ENCODE data around the gene CHL1. TPM values are rescaled to one million over a fixed set of nuclear protein-coding genes. Genes with fewer than 3 reads are reported as not detected.

CHL1 gene
- total RNA-seq, 1 experiment from 2014 or later = not detected

DNA sequence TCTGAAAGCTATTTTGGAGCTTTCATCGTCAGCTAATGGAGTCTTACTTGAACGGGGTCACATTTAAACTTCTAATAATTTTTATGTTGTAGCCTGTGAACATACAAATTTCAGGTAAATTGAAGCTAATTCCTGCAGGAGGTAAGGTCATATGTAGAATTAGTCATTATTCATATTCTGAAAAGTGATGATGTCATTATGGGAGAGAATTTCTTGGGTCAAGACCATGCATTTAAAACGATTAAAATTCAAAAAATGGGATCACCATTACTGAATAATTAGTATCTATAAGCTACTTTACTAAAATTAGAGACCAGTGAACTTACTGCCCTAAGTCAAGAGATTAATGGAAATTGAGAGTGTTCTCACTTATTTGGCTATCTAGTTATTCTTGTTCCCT, 120.4 kb downstream of the CHL1 start:
- no peaks in the 10 kb centered on the region for H3K36me3 ChIP-seq
- no peaks in the 10 kb centered on the region for H3K4me1 ChIP-seq
- no peak overlapping the region for H3K4me3 ChIP-seq
- no peaks in the 10 kb centered on the region for H3K9me3 ChIP-seq (replicated peaks)
- H3K27ac ChIP-seq = no peak overlapping the region
- DNase-seq = no peak
- H3K27me3 ChIP-seq = no peaks in the 10 kb centered on the region

DNA sequence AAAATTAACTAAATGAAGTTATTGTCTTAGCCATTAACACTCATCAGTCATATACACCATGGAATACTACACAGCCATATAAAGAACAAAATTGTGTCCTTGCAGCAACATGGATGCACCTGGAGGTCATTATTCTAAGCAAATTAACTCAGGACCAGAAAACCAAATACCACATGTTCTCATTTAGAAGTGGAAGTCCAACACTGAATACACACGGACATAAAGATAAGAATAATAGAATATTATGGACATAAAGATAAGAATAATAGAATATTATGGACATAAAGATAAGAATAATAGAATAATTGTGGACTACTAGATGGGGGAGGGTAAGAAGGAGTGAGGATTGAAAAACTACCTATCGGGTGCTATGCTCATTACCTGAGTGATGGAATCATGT, 122.3 kb downstream of the CHL1 start:
- Histone ChIP-seq H3K9me3 (replicated peaks) (no peaks in the 10 kb centered on the region), H3K27me3 (no peaks in the 10 kb centered on the region), H3K4me3 (no peak overlapping the region), H3K36me3 (no peaks in the 10 kb centered on the region), H3K27ac (no peak overlapping the region), H3K4me1 (no peaks in the 10 kb centered on the region)
- DNase-seq = no peak

DNA sequence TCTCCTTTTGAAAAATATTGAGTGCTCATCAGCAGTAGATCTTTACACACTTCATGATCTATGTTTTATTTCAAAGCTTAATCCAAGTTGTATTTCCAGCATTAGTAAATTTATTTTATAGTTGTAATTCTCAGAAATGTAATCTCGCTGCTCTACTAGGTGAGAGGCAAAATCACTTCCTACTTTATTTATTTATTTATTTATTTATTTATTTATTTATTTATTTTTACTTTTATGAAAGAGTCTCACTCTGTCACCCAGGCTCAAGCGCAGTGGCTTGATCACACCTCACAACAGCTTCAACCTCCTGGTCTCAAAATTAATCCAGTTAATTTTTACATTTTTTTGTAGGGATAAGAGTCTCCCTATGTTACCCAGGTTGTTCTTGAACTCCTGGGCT, 127.9 kb downstream of the CHL1 start:
- no peak overlapping the region for H3K27ac ChIP-seq
- H3K4me1 ChIP-seq = no peaks in the 10 kb centered on the region
- H3K4me3 ChIP-seq = no peak overlapping the region
- no peaks in the 10 kb centered on the region for H3K36me3 ChIP-seq
- no peak for DNase-seq
- H3K9me3 ChIP-seq (replicated peaks) = no peaks in the 10 kb centered on the region
- H3K27me3 ChIP-seq = no peaks in the 10 kb centered on the region

DNA sequence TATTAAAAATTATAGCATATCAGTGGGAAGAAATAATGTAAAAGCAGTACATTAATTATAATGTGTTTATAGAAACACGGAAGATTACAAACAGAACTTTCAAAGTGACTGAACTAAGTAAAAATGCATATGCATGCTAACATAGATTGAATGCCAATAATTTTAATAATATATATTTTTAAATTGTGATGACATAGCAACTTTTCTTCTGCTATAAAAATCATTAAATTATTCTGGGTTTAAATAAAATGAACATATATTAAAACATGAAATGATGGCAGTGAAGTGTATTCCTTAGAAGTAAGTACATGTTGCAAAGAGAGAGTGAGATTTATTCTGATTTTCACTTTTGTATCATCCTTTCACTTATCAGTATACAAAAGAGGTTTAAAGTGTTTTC, 128.9 kb downstream of the CHL1 start:
- no peak overlapping the region for H3K4me3 ChIP-seq
- H3K36me3 ChIP-seq = no peaks in the 10 kb centered on the region
- H3K9me3 ChIP-seq (replicated peaks) = no peaks in the 10 kb centered on the region
- no peak overlapping the region for H3K27ac ChIP-seq
- H3K27me3 ChIP-seq = no peaks in the 10 kb centered on the region
- no peaks in the 10 kb centered on the region for H3K4me1 ChIP-seq
- DNase-seq = no peak

DNA sequence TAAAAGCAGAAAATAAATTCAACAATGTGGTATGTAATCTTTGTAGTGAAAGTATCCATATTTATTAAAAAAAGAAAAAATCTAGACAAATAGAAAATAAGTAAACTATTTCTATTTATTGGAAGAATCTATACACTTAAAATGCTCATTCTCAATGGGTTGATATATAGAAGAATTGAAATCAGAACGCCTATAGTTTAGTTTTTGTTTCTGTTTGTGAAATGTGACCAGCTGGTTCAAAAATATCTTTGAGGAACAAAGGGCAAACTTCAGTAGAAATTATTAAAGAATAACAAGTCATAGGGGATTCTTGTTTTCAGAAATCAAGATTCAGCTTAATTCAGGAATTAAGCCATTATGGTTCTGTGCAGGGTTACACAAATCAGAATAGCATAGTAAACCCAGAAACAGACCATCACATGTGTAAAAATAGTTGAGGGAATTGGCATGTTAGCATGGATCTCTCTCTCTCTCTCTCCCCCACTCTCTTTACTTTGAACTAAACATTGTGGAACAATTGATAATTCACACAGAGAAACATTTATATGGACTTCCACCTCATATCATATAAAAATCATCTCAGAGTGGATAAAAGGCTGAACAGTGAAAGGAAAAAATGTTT, 134.0 kb downstream of the CHL1 start:
- no peak for DNase-seq
- H3K27me3 ChIP-seq = no peaks in the 10 kb centered on the region
- no peak overlapping the region for H3K27ac ChIP-seq
- H3K9me3 ChIP-seq (replicated peaks) = no peaks in the 10 kb centered on the region
- H3K4me3 ChIP-seq = no peak overlapping the region
- no peaks in the 10 kb centered on the region for H3K4me1 ChIP-seq
- H3K36me3 ChIP-seq = no peaks in the 10 kb centered on the region

DNA sequence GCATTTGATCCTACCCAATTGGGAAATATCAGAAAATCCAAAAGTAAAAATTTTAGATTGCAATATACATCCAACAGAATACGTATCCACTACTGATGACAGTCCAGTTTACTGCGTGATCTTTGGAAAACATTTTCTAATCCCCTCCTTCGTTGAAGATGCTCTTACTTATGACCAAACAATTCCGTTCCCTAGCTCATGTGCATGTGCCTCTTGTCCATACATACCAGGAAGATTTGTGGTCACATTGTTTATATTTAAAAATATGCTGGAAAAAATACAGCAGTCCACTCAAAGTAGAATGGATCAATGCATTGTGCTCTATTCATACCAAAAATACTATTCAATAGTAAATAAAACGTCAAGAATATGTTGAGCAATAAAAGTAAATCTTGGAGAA, 135.3 kb downstream of the CHL1 start:
- Histone ChIP-seq H3K27me3 (no peaks in the 10 kb centered on the region), H3K36me3 (no peaks in the 10 kb centered on the region), H3K4me3 (no peak overlapping the region), H3K4me1 (no peaks in the 10 kb centered on the region), H3K9me3 (replicated peaks) (no peaks in the 10 kb centered on the region), H3K27ac (no peak overlapping the region)
- peak in 1 of 2 experiments; percentile 3 for DNase-seq

DNA sequence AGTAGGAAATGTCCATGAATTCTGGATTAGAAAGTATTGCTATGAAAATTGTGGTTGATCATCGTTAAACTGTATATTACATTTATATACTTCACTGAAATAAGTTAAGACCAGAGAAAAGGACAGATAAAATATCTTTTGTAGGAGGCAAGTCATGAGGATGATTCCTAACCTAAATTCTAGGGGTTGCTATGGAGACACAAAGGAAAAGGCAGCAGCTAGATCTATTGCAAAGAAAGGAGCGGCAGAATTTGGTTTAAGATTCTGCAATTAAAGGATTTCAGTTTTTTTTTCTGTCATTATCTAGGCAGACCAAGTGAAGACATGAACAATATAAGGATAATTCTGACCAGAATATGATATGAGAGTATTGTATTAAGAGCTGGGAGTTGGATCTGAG, 136.1 kb downstream of the CHL1 start:
- DNase-seq = no peak
- Histone ChIP-seq H3K4me1 (no peaks in the 10 kb centered on the region), H3K27me3 (no peaks in the 10 kb centered on the region), H3K4me3 (no peak overlapping the region), H3K27ac (no peak overlapping the region), H3K9me3 (replicated peaks) (no peaks in the 10 kb centered on the region), H3K36me3 (no peaks in the 10 kb centered on the region)

DNA sequence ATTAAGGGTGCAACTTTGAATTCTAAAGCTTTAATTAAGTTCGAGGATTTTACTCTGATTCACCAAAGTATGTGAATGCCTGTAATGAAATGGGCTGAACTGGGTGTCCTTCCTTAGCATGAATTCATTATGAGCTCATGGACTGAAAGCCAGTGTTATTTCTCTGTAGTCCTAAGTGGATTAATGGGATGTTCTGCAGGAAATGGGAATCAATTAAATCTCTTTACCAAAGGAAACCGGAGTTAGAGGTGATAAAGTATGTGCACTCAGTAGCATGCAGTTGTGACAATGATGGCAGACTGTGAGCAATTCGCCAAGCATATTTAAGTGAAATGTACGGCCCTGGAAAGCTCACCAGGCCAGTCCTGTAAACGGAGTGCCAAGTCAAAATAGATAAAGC, 138.7 kb downstream of the CHL1 start:
- no peak for DNase-seq

DNA sequence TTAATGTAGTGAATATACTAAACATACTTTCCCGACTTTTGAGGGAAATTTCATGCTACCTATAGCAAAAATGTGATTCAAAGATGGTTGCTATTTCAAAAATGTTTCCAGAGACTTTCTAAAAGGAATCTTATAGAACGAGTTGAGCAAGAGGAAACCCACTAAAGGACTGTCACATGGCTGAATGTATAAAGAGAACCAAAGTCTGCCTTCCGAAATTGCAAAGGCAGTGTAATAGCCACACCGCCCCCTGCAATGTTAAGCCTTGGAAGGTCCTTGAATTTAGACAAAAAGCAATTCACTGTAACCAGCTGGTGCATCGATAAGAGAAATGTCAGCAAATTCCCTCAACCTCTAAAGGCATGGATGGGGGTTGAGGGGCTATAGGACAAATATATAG, 142.8 kb downstream of the CHL1 start:
- H3K27me3 ChIP-seq = no peaks in the 10 kb centered on the region
- H3K4me1 ChIP-seq = no peaks in the 10 kb centered on the region
- no peaks in the 10 kb centered on the region for H3K9me3 ChIP-seq (replicated peaks)
- no peak for DNase-seq
- H3K36me3 ChIP-seq = no peaks in the 10 kb centered on the region
- no peak overlapping the region for H3K4me3 ChIP-seq
- H3K27ac ChIP-seq = no peak overlapping the region

More for the DNA sequence above, 138.7 kb downstream of the CHL1 start:
- H3K4me1 ChIP-seq = no peaks in the 10 kb centered on the region
- no peak overlapping the region for H3K27ac ChIP-seq
- no peaks in the 10 kb centered on the region for H3K27me3 ChIP-seq
- H3K36me3 ChIP-seq = no peaks in the 10 kb centered on the region
- no peak overlapping the region for H3K4me3 ChIP-seq
- H3K9me3 ChIP-seq (replicated peaks) = no peaks in the 10 kb centered on the region

DNA sequence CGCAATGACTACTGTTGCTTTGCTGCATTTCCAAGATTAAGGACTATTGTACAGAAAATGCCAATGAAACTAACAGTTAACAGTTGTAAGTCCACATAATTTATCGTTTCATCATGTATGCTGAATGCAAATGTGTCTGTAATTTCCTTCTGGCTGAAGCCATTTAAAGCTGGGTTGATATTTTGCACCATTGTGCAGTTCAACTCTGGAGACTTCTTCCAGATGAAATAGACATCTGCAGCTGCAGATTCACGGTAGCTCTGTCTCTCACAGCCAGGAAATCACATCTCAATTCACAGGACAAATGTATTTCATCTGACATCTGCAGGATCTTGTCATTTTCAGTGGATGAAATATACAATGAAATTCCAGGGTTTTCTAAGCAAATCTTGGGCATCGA, 145.4 kb downstream of the CHL1 start:
- no peak for DNase-seq
- no peaks in the 10 kb centered on the region for H3K36me3 ChIP-seq
- H3K9me3 ChIP-seq (replicated peaks) = no peaks in the 10 kb centered on the region
- H3K4me1 ChIP-seq = no peaks in the 10 kb centered on the region
- no peak overlapping the region for H3K27ac ChIP-seq
- H3K4me3 ChIP-seq = no peak overlapping the region
- no peaks in the 10 kb centered on the region for H3K27me3 ChIP-seq

DNA sequence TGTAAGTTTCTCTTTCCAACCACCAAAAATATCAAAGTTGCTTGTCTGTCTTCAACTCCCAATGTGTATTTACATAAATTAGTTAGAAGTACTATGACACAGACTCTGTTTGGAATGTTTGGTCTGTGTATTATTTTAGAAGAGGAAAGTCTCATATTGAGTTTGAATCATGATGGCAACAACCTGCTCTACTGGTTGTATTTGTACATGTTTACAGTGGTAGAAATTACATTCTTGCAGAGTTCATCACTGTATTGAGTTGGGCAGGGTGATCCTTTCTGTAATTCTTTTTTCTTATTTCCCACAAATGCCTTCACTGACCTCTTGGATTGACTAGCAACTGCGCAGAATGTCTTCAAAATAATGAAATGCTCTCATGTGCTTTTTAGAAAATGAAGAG, 149.6 kb downstream of the CHL1 start:
- Histone ChIP-seq H3K27ac (no peak overlapping the region), H3K9me3 (replicated peaks) (no peaks in the 10 kb centered on the region), H3K27me3 (no peaks in the 10 kb centered on the region), H3K4me3 (no peak overlapping the region), H3K36me3 (no peaks in the 10 kb centered on the region), H3K4me1 (no peaks in the 10 kb centered on the region)
- DNase-seq = no peak

DNA sequence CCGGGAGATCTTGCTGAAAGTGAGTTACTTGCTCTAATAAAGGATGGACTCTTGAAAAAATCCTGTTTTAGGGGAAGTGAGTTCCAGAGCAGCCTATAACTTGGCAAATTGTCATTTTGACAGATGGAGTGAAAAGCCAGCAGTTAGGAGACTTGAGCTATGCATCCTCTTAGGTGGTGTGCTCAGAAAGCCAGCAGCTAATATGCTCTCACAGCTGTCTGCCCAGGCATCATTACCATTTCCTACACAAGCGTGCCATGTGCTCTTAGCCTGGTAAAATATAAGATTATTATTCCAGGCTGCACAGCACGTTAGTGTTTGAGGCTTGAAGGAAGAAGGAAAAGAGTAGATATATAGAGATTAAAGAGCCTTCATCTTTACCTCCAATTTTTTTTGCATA, 151.0 kb downstream of the CHL1 start:
- Histone ChIP-seq H3K27me3 (no peaks in the 10 kb centered on the region), H3K4me1 (no peaks in the 10 kb centered on the region), H3K4me3 (no peak overlapping the region), H3K36me3 (no peaks in the 10 kb centered on the region), H3K9me3 (replicated peaks) (no peaks in the 10 kb centered on the region), H3K27ac (no peak overlapping the region)
- DNase-seq = no peak

DNA sequence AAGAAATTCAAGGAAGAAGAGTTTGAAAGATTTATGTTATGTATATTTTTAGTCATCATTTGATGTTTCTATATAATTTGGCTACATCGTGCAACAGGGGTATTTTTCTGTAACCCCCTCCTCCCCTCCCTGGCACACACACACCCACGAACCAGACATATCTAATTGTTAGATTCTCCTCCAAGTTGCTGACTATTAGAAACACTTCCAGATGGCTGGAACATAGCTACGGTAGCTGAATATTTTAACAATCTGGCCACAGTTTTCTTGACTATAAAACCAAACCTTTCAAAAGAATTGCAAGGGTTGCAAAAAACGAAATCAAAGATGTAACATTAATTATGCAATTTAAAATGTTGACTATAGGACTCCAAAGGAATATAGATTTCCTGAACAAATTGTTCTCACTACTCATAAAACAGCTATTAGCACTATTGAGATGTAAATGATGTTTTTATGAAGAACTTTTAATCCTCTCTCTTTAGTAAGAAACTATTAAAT, 154.4 kb downstream of the CHL1 start:
- no peaks in the 10 kb centered on the region for H3K4me1 ChIP-seq
- no peaks in the 10 kb centered on the region for H3K27me3 ChIP-seq
- no peaks in the 10 kb centered on the region for H3K9me3 ChIP-seq (replicated peaks)
- no peak for DNase-seq
- H3K36me3 ChIP-seq = no peaks in the 10 kb centered on the region
- H3K27ac ChIP-seq = no peak overlapping the region
- no peak overlapping the region for H3K4me3 ChIP-seq

DNA sequence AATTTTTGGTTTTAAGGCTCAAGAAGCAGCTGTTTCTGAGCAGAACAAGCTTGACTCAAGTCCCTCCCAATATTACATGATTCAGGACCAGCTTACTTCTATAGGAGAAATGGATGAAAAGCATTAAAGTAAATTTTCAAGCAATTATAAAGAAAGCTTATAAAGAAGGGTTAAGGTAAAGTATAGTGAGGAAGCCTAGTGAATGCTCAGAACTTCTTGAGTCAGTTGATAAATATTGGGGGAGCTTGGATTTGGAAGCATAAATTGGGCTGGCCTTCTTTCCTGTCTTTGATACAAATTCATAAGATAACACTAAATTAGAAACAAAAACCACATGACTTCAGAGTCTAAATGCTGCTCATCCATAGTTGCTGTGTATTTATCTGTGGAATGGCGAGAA, 156.0 kb downstream of the CHL1 start:
- Histone ChIP-seq H3K36me3 (no peaks in the 10 kb centered on the region), H3K9me3 (replicated peaks) (no peaks in the 10 kb centered on the region), H3K27ac (no peak overlapping the region), H3K4me1 (no peaks in the 10 kb centered on the region), H3K27me3 (no peaks in the 10 kb centered on the region), H3K4me3 (no peak overlapping the region)
- DNase-seq = no peak

DNA sequence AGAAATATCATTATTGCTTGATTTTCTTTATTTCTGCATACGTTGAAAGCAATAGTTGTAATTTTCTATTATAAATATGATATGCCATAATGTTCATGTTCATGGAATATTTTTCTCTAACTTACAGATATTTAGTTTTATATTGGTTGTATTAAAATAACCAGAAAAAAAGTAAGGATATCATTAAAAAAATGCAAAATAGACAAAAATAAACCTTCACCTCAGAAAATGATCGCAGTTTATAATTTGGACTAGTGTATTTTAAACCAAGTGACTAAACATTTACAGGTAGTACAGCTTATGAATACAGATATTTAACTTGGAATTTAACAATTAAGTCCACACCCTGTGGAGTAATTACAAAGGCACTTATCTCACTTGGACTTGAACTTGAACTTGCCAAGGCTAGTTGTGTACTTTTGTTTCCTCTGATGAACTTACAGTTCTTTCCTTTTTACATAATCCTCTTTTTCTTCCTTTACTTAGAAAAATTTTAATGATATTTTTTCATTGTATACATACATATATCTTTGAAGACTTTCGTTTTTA, 156.7 kb downstream of the CHL1 start:
- no peak overlapping the region for H3K27ac ChIP-seq
- no peaks in the 10 kb centered on the region for H3K4me1 ChIP-seq
- DNase-seq = no peak
- H3K27me3 ChIP-seq = no peaks in the 10 kb centered on the region
- H3K9me3 ChIP-seq (replicated peaks) = no peaks in the 10 kb centered on the region
- H3K4me3 ChIP-seq = no peak overlapping the region
- no peaks in the 10 kb centered on the region for H3K36me3 ChIP-seq

DNA sequence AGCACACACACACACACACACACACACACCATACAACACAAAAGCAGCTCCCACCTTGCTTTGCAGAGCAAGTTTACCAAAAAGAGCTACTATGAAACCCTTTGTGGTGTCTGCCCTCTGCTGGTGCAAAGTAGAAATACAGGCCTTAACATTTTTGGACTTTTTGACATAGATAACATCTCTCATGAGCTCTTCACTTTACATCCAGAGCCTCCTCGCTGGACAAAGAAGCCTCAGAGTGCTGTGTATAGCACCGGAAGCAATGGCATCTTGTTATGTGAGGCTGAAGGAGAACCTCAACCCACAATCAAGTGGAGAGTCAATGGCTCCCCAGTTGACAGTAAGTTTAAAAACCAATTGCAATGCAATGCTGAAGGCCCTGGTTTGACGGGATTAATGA, 157.9 kb downstream of the CHL1 start:
- Histone ChIP-seq H3K36me3 (no peaks in the 10 kb centered on the region), H3K27me3 (no peaks in the 10 kb centered on the region), H3K4me1 (no peaks in the 10 kb centered on the region), H3K9me3 (replicated peaks) (no peaks in the 10 kb centered on the region), H3K4me3 (no peak overlapping the region), H3K27ac (no peak overlapping the region)
- DNase-seq = peak in 1 of 2 experiments; percentile 59
